ENCODE measurements around the gene PITX3.

- TF ChIP-seq CTCF (IDR thresholded peaks at IDR 0.05; ENCODE audit: low read length) (no peak), EZH2 (IDR thresholded peaks at IDR 0.05; ENCODE audit: borderline replicate concordance, low read length) (no peak)
Observed at GRCh38 chr10:102195296-102195870, 45.9 kb downstream of the PITX3 start.
